Body of pancreas (tissue), 4 donors: ENCODE measurements around the gene CYTIP.
"Not testable (repeated sequence)": the region's sequence is repeated elsewhere in the genome, so short reads cannot be mapped to it uniquely, and the experiment has no call there.

ENCODE experiments used
- CTCF ChIP-seq, 7 experiments: fragments of 450-650 bp in 4 of 7; fragments of 200-600 bp in 3 of 7; sonication (generic) in 3 of 7; IDR thresholded peaks; one replicate each; pipeline ENCODE4 v1.5.1; 2016 to 2019; ENCODE audit warnings: antibody characterized with exemption in 7 of 7
- POLR2A ChIP-seq, 3 donors: fragments of 450-650 bp; IDR thresholded peaks; one replicate each; pipeline ENCODE4 v1.6.1; 2016; ENCODE audit warnings: antibody characterized with exemption in 3 of 3, mild to moderate bottlenecking in 2 of 3

- not testable (repeated sequence) for TF ChIP-seq CTCF, POLR2A (IDR thresholded peaks at IDR 0.05)
Measured at GRCh38 chr2:157368508-157368907, 75.4 kb downstream of the CYTIP start.
